Motor neuron (in vitro differentiated cells): ENCODE measurements around the gene KANK3. TPM values are rescaled to one million over a fixed set of nuclear protein-coding genes. Genes with fewer than 3 reads are reported as not detected.
"Not testable (repeated sequence)": the region's sequence is repeated elsewhere in the genome, so short reads cannot be mapped to it uniquely, and the experiment has no call there.

Experiments used
- ATAC-seq, 8 experiments: fragments of 200-7000 bp; cut with Tn5 transposase; replicated peaks in 6 of 8; 2 replicates each; pipeline ENCODE4 v1.8.0; 2021; ENCODE audit warnings: mild to moderate bottlenecking in 8 of 8, moderate library complexity in 8 of 8
- H3K27ac ChIP-seq, 2 donors: fragments of 250-450 bp; sonication (Bioruptor Pico); 2 replicates each; pipeline ENCODE4 v1.9.0; 2021; ENCODE audit warnings: antibody characterized with exemption in 2 of 2, mild to moderate bottlenecking in 2 of 2, moderate library complexity in 1 of 2
- H3K4me1 ChIP-seq, 2 donors: fragments of 250-450 bp; sonication (Bioruptor Pico); replicated peaks in 1 of 2; 2 replicates each; pipeline ENCODE4 v1.6.1; 2021; ENCODE audit warnings: antibody characterized with exemption in 2 of 2, mild to moderate bottlenecking in 2 of 2, moderate library complexity in 1 of 2
- H3K4me3 ChIP-seq, 5 donors: fragments of 250-450 bp; sonication (Bioruptor Pico); 2 replicates each; pipeline ENCODE4 v1.9.0; 2021; ENCODE audit warnings: antibody characterized with exemption in 5 of 5, mild to moderate bottlenecking in 5 of 5, moderate library complexity in 4 of 5
- WGBS, 10 experiments: fragments of 450-650 bp; shearing (Covaris generic); methylation state at CpG; one replicate each; pipeline ENCODE4 v1.0.0; 2022; 5-methylcytosine and 5-hydroxymethylcytosine counted together
- in situ Hi-C, 9 experiments: fragments of 400-800 bp; cut with MboI; loops; one replicate each; pipeline ENCODE4 v1.15.0; 2021; ENCODE audit warnings: low sequenced_read_pairs in 9 of 9, low pct_unique_long_range_greater_than_20kb in 2 of 9; ENCODE audit not compliant: unreplicated experiment in 9 of 9
- total RNA-seq, 8 experiments: library from RNA; unstranded; fragments of 300-600 nt; gene quantifications; 2 replicates each; pipeline versions ENCODE4 v1.2.3 to v1.2.4, GENCODE V29; 2022

Gene KANK3
- total RNA-seq, 8 experiments from 2014 or later = 0.08 to 3.4 (median 1.1) TPM; not detected in 1

DNA sequence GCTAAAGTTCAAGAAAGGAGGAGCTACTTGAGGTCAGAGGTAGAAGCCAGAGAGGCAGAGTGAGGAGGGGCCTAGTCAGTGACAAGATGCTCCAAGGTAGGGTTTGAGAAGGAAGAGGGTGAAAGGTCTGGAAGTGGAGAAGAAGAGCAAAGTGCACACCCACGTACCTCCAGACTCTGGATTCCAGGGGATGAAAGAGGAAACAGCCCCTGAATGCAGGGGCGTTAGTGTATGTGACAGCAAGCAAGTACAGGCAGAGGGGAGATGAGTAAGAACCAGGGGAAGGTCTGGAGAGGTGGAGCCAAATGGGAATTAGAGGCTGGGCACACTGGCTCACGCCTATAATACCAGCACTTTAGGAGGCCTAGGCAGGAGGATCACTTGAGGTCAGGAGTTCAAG, 13.1 kb downstream of the KANK3 start:
- 0 to 100% (median 52%) methylated on average over 1 to 3 of the region's 3 CpGs; no CpG with 5 or more reads in 3 of the 10 experiments for WGBS, 10 experiments
- H3K4me1 ChIP-seq = no peaks in the 10 kb centered on the region
- H3K4me3 ChIP-seq = no peak overlapping the region
- H3K27ac ChIP-seq = no peak overlapping the region
- ATAC-seq = no peak
- in situ Hi-C loops = no loop called here

DNA sequence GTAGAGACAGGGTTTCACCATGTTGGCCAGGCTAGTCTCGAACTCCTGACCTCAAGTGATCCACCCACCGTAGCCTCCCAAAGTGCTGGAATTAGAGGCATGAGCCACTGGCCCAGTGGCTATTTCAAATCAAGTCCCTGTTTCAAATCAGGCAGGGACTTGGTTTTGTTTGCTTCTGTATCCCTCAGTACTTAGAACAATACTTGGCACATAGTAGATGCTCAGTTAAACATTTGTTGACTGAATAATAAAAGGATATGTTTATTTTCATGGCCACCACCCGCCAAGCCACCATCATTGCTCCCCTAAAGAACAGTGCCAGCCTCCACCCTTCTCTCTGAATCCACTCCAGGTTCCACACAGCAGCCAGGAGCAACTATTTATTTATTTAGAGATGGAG, 17.6 kb downstream of the KANK3 start:
- in situ Hi-C loops = no loop called here
- WGBS, 10 experiments = 50 to 100% (median 96%) methylated on average over 1 to 3 of the region's 3 CpGs; no CpG with 5 or more reads in 1 of the 10 experiments
- H3K27ac ChIP-seq = no peak overlapping the region
- H3K4me3 ChIP-seq = no peak overlapping the region
- ATAC-seq = no peak
- H3K4me1 ChIP-seq = peaks cover 10 to 11% of the 10 kb centered on the region in 2 donors

DNA sequence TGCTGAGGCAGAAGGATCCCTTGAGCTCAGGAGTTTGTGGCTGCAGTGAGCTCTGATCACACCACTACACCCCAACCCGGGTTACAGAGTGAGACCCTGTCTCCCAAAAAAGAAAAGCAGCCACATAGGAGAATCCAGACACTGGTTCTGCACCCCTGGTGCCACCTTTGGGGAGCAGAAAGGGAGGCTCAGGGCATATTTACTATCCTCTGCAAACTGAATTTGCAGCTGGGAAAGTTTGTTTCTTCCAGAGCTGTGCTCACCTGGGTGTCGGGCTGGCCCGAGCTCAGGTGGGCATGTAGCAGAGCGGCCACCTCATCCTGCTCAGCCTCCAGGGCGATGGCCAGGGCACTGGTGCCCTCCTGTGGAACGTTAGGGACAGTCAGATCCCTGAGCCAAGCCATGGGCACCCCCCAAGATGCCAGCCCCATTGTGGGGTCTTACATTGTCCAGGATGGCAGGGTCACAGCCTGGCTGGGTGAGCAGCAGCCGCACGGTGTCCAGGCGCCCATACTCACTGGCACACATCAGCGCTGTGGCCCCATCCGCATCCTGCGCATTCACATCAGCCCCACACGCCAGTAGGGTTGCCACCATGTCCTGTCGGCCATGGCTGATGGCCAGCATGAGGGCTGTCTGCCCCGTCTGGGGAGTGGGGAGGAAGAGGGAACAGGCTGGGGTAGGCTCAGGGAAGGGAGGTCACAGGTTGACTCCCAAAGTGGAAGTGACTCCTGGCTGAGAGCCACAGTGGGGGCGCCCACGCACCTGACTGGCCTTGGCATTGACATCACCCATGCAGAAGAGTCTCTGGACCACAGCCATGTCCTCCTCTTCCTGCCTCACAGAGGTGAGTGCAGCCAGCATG, 18.6 kb downstream of the KANK3 start:
- WGBS, 10 experiments = 73 to 100% (median 100%) methylated on average over 1 to 8 of the region's 17 CpGs; no CpG with 5 or more reads in 5 of the 10 experiments
- no peak overlapping the region for H3K27ac ChIP-seq

DNA sequence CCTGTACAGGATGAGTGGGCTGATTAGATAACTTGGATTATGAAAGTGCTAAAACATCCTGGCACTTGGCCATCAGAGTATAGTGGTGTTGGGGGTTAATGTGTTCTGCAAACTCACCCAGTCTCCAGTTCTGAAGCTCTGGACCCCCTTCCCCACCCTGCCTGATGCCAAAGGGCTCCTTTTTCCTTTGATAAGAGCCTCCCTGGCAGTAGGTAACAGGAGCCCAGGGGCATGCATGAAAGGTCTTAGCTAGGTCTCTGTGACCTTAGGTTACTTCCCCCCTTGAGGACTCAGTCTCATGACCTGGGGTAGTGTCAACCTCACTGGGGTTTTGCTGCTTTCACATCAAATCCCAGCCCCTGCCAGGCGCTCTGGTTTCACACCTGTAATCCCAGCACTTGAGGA, 19.3 kb downstream of the KANK3 start:
- ATAC-seq = no peak
- in situ Hi-C loops = no loop called here
- Histone ChIP-seq H3K4me3 (no peak overlapping the region), H3K4me1 (peaks cover 16 to 19% of the 10 kb centered on the region in 2 donors), H3K27ac (no peak overlapping the region)
- 100% methylated on average over 1 of the region's 1 CpG; no CpG with 5 or more reads in 9 of the 10 experiments for WGBS, 10 experiments

More for the DNA sequence above, 18.6 kb downstream of the KANK3 start:
- ATAC-seq = no peak
- Histone ChIP-seq H3K4me1 (peaks cover 16 to 19% of the 10 kb centered on the region in 2 donors), H3K4me3 (no peak overlapping the region)
- in situ Hi-C loops = no loop called here

DNA sequence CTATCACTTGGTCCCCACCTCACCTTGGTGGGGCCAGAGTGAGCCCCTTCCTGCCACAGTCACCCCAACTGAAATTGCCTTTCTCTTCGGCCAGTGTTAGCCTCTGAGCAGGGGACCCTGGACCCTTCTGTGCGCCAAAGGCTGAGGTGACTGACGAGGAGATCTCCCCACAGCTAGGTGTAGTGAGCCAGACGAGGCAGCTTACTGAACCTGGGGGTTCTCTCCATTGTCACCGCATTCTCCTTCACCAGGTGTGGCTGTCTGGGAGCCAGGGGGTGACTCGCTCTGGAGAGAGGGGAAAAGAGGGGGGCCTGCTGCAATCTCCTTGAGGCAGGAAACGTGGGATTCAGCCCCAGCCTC, 20.4 kb downstream of the KANK3 start:
- ATAC-seq = no peak
- in situ Hi-C loops = no loop called here
- Histone ChIP-seq H3K4me1 (peaks cover 16 to 19% of the 10 kb centered on the region in 2 donors), H3K4me3 (peak overlapping the region; percentile 73 to 96 (median 87)), H3K27ac (no peak overlapping the region)
- 65 to 83% (median 75%) methylated on average over 2 to 4 of the region's 7 CpGs; no CpG with 5 or more reads in 7 of the 10 experiments for WGBS, 10 experiments

DNA sequence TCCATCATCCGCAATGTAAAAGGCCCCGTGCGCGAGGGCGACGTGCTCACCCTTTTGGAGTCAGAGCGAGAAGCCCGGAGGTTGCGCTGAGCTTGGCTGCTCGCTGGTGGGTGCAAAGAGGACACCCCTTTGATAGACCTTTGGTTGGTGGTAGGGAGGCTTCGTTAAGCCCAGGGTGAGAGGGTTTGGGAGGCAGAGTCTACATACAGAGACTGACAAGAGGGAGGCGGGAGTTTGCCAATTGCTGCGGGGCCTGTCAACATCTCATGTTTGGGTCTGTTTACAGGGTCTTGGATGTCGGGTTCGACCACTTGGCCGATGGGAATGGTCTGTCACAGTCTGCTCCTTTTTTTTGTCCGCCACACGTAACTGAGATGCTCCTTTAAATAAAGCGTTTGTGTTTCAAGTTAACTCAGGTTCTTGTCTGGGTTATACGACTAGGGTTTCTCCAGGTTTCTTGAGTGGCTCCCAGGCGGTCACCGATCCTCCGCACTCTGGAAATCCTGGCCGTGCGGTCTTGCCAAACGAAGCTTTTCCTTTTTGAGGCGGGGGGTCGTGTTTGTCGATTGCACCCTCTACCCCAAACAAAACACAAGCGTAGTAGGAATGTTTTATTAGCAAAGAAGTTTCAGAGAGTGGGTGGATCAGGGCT, 20.9 kb downstream of the KANK3 start:
- WGBS, 10 experiments = 0 to 36% (median 20%) methylated on average over 1 to 11 of the region's 30 CpGs; no CpG with 5 or more reads in 3 of the 10 experiments
- Histone ChIP-seq H3K4me1 (peaks cover 16 to 19% of the 10 kb centered on the region in 2 donors), H3K27ac (peak overlapping the region; percentile 93 to 98), H3K4me3 (peak overlapping the region; percentile 73 to 96 (median 87))
- no peak for ATAC-seq
- in situ Hi-C loops = no loop called here

DNA sequence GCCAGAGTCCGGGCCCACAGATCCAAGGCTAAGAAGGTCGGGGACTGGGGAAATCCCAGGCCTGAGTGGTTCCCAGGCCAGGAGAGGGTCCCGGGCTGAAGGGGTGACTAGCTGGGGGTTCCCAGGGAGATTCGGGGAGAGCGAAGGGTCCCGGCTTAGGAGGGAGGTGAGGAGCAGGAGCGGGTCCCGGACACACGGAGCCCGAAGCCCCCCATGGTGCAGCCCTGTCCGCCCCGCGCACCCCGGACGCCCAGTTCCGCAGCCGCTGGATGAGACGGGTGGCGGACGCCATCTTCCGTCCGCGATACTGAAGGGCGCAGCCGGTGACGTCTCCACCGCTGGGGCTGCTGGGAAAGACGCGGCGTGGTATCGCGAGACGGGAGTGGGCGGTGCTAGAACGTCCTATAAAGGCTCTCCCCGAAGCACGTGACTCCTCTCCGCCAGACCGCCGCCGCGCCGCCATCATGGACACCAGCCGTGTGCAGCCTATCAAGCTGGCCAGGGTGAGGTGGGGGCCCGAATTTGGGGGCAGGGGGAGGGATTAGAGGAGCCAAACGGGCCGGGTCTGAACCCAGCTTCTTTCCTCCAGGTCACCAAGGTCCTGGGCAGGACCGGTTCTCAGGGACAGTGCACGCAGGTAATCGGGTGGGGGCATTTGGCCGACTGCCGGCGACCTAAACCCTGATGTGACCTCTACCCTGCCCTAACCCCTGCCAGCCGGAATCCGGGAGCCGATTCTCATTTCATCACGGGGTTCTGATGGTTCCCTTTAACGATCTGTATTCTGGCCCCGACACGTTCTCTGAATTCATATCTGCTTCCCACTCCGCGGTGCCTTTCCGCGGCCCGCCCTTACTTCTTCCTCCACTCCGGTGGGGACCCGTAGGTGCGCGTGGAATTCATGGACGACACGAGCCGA, 21.7 kb downstream of the KANK3 start, which contains the start of the genes NDUFA7 and RPS28:
Gene NDUFA7, minus strand, starts transcription at position 309 of the 919 bp plus-strand sequence. Its CDS starts 17 bp downstream, at position 292.
Gene RPS28, plus strand, starts transcription at position 430 of the 919 bp plus-strand sequence. Its CDS starts 35 bp downstream, at position 465.
- H3K4me1 ChIP-seq = peaks cover 16 to 19% of the 10 kb centered on the region in 2 donors
- ATAC-seq = peak; percentile 81 to 93 (median 90)

DNA sequence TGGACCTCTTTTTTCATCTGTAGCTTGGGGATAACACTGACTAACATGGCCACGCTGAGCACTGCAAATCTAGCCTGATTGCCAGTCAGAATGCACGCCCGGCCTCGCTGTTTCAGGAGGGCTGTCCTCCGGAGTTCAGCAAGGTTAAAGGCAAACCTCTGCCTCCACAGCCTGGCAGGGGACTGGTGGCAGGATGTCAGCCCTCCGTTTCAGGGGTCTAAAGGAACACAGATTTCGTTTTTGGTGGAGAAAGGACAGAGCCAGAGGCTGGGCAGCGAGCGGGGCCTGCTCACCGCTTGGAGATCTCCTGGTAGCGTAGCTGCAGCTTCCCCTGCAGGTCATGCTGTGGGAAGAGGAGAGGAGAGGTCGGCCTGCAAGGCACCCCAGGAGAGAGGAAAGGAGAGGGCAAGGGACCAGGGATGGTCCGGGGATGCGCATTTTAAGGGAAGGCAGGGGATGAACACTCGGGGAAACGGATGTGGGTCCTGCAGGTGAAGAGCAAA, 22.4 kb downstream of the KANK3 start:
- in situ Hi-C loops = no loop called here
- H3K4me1 ChIP-seq = peaks cover 16 to 19% of the 10 kb centered on the region in 2 donors
- peak overlapping the region; percentile 93 to 98 for H3K27ac ChIP-seq
- 0 to 3% (median 0%) methylated on average over 1 to 9 of the region's 16 CpGs; no CpG with 5 or more reads in 2 of the 10 experiments for WGBS, 10 experiments
- H3K4me3 ChIP-seq = peak overlapping the region; percentile 73 to 96 (median 87)
- peak; percentile 16 to 42 (median 24) for ATAC-seq

More for the DNA sequence above, 21.7 kb downstream of the KANK3 start, which contains the start of the genes NDUFA7 and RPS28:
- Histone ChIP-seq H3K4me3 (peak within 1 kb of the TSS; percentile 73 to 96 (median 87)), H3K27ac (peak within 1 kb of the TSS; percentile 93 to 98)
- WGBS, 10 experiments = 0 to 2% (median 0%) methylated on average over 1 to 10 of the region's 72 CpGs; no CpG with 5 or more reads in 3 of the 10 experiments
- in situ Hi-C loops = no loop called here

DNA sequence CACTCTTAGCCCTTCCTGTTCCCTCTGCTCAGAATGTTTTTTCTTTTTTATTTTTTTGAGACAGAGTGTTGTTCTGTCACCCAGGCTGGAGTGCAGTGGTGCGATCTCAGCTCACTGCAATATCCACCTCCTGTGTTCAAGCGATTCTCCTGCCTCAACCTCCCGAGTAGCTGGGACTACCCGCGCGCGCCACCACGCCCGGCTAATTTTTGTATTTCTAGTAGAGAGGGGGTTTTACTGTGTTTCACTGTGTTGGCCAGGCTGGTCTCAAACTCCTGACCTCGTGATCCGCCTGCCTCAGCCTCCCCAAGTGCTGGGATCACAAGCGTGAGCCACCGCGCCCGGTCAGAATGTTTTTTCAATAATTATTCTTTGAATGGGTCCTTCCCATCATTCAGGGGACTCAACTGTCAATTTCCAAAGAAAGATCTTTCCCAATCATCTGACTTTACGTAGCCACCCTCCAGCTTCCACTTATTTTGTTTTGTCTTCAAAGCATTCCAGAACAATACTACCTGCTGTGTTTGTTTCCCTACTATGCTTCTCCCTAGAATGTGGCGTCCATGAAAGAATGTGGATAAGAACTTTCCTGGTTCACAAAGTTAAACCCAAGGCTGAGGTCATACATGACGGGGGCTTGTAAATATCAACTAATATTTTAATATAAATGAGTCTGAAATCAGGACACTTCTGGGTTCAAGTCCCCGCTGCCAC, 23.1 kb downstream of the KANK3 start:
- WGBS, 10 experiments = 47 to 88% (median 77%) methylated on average over 4 to 18 of the region's 19 CpGs
- H3K4me3 ChIP-seq = peak overlapping the region; percentile 73 to 96 (median 87)
- peak overlapping the region; percentile 93 to 98 for H3K27ac ChIP-seq
- H3K4me1 ChIP-seq = peaks cover 16 to 19% of the 10 kb centered on the region in 2 donors
- in situ Hi-C loops = no loop called here
- no peak for ATAC-seq

DNA sequence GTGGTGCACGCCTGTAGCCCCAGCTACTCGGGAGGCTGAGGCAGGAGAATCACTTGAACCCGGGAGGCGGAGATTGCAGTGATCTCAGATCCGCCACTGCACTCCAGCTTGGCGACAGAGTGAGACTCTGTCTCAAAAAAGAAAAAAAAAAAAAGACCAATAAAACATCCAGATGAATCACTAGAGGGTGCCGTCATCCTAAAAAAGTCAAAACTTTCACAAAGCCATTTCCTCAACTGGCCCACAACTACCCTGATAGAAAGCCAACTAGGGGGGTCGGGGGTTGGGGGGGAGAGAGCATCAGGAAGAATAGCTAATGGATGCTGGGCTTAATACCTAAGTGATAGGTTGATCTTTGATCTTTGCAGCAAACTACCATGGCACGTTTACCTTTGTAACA, 24.2 kb downstream of the KANK3 start:
- ATAC-seq, H3K4me3 ChIP-seq, H3K27ac ChIP-seq, in situ Hi-C loops: not testable (repeated sequence)
- H3K4me1 ChIP-seq = peaks cover 16 to 19% of the 10 kb centered on the region in 2 donors
- 71 to 100% (median 89%) methylated on average over 1 to 9 of the region's 9 CpGs; no CpG with 5 or more reads in 4 of the 10 experiments for WGBS, 10 experiments

DNA sequence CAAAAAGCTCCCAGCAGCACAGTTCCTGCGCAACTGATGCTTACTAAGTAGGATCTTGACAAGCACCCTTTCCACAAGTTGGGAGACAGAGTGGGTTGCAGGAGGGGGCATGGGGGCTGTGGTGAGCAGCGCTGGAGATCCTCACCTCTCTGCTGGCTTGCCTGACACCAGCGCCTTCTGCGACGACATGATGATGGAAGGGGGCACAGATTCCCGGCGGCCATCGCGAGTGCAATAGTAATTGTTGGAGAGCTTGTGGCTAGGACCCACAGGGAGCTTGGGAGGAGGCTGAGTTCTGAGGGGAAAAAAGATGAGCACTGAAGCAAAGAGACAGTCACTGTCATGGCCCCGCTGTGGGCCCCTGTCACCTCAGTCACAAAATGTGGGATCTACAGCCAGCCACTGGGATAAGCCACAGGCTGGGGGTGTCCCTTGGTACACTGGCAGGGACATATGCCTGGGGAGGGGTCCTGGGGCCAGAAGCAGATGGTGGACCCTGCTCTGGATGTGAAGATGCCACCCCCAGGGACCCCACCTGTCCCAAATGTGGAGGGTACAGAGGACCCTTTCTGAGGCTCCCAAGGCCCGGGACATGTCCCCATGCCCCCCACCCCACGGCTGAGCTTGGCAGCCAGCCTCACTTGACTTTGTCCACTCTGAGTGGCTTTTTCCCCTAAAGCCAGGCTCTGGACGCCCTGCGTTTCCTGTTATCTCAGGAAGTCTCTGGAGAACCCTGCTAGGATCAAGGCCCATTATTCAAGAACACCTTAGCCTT, 26.5 kb downstream of the KANK3 start:
- 40 to 100% (median 90%) methylated on average over 2 to 5 of the region's 14 CpGs; no CpG with 5 or more reads in 3 of the 10 experiments for WGBS, 10 experiments
- no peak overlapping the region for H3K4me3 ChIP-seq
- in situ Hi-C loops = no loop called here
- H3K27ac ChIP-seq = no peak overlapping the region
- ATAC-seq = no peak
- peaks cover 6 to 8% of the 10 kb centered on the region in 2 donors for H3K4me1 ChIP-seq
